AG04450 (cell line): ENCODE data around the gene BLCAP. TPM values are rescaled to one million over a fixed set of nuclear protein-coding genes. Genes with fewer than 3 reads are reported as not detected.

Experiments
- CTCF ChIA-PET: fragments of 300-600, 350-600 bp; formaldehyde crosslinking; extraction: SDS; loops from one replicate; lab custom pipeline; 2022; ENCODE audit warnings: antibody characterized with exemption, inconsistent platforms; lab: Charles Lee
- POLR2A ChIA-PET: fragments of 350-600 bp; formaldehyde crosslinking; extraction: SDS; loops from one replicate; lab custom pipeline; 2021; ENCODE audit warnings: antibody characterized with exemption, inconsistent platforms; lab: Yijun Ruan, JAX
- DNase-seq: peaks from one replicate; pipeline ENCODE4 v3.0.0-alpha.2; 2011; ENCODE audit warnings: low read depth, low spot score
- H3K27ac ChIP-seq: one replicate; pipeline ENCODE4 v1.5.1; 2012; ENCODE audit warnings: low read depth, low read length, control low read depth
- H3K27me3 ChIP-seq: one replicate; pipeline ENCODE4 v1.6.0; 2012; ENCODE audit warnings: low read length; ENCODE audit not compliant: control insufficient read depth, insufficient read depth
- H3K4me3 ChIP-seq: 2 replicates; pipeline ENCODE4 v1.5.1; 2011; ENCODE audit warnings: mild to moderate bottlenecking, low read depth, low read length, control low read depth
- H3K9me3 ChIP-seq: 2 replicates; pipeline ENCODE4 v1.5.1; 2012; ENCODE audit warnings: low read length; ENCODE audit not compliant: control insufficient read depth, insufficient read depth
- polyA plus RNA-seq: library from polyadenylated mRNA; depleted of rRNA; stranded (reverse); fragments of >200 nt; gene quantifications from 2 replicates; pipeline ENCODE4 v1.2.3, GENCODE V29; 2011
- TF ChIP-seq, protein P1 (sequence below): IDR thresholded peaks from 2 replicates; pipeline ENCODE4 v1.5.1; 2011; ENCODE audit warnings: low read depth, low read length, control low read depth, inconsistent platforms

Gene BLCAP
- polyA plus RNA-seq, 1 experiment: 94.1 TPM

DNA sequence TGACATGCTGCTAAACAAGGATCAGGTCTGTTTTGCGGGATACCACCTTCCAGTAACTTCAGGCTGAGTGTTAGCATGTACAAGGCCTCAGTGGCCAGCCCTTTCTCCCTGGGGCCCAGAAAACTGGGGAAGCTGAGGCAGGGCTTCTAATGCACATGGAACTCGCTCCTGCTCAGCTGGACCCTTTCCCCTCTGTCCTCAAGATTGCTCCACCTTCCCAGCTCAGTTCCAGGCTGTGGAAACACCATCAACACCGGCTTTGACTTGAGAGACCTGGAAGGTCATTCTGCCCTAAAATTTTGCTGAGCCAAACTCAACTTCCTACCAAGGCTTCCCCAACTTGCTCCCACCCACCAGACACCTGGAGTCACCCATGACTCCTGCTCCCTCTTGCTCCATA, 4.2 kb upstream of the BLCAP start:
- Histone ChIP-seq H3K9me3 (no peaks in the 10 kb centered on the region; the same call in 1 of the 2 replicates), H3K27ac (no peak overlapping the region), H3K4me3 (no peak overlapping the region), H3K27me3 (no peaks in the 10 kb centered on the region)
- no peak for DNase-seq
- ChIA-PET CTCF (interaction anchor here (4.1 to 4.8 kb wide), 2 partner anchors 263 to 335 kb away, joined by 27 to 43 read pairs; no protein-coding TSS in a partner anchor), POLR2A (no interaction called here)
- TF ChIP-seq, protein P1, sequence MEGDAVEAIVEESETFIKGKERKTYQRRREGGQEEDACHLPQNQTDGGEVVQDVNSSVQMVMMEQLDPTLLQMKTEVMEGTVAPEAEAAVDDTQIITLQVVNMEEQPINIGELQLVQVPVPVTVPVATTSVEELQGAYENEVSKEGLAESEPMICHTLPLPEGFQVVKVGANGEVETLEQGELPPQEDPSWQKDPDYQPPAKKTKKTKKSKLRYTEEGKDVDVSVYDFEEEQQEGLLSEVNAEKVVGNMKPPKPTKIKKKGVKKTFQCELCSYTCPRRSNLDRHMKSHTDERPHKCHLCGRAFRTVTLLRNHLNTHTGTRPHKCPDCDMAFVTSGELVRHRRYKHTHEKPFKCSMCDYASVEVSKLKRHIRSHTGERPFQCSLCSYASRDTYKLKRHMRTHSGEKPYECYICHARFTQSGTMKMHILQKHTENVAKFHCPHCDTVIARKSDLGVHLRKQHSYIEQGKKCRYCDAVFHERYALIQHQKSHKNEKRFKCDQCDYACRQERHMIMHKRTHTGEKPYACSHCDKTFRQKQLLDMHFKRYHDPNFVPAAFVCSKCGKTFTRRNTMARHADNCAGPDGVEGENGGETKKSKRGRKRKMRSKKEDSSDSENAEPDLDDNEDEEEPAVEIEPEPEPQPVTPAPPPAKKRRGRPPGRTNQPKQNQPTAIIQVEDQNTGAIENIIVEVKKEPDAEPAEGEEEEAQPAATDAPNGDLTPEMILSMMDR: no peak

DNA sequence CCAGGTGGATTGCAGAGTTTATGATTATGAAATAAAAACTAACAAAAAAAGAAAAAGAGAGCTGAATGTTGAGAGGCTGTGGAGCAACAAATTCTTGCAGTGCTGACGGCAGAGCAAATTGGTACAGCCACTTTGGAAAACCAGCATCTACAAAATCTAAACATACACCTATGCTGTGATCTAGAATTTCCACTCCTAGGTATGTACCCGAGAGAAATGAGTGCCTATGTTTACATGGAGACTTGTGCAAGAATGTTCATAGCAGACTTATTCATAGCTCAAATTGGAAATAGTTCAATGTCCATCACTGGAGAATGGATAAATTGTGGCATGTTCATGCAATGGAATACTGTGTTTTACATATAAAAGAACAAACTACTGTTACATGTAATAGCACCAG, 3.0 kb upstream of the BLCAP start:
- DNase-seq: no peak
- Histone ChIP-seq H3K27me3 (no peaks in the 10 kb centered on the region), H3K9me3 (no peaks in the 10 kb centered on the region; the same call in 1 of the 2 replicates), H3K27ac (no peak overlapping the region), H3K4me3 (no peak overlapping the region)
- CTCF ChIA-PET: interaction anchor here (0.8 to 4.8 kb wide), 4 partner anchors 145 to 329 kb away, joined by 3 to 27 read pairs (median 4); no protein-coding TSS in a partner anchor
- TF ChIP-seq, protein P1: no peak
- POLR2A ChIA-PET: no interaction called here

DNA sequence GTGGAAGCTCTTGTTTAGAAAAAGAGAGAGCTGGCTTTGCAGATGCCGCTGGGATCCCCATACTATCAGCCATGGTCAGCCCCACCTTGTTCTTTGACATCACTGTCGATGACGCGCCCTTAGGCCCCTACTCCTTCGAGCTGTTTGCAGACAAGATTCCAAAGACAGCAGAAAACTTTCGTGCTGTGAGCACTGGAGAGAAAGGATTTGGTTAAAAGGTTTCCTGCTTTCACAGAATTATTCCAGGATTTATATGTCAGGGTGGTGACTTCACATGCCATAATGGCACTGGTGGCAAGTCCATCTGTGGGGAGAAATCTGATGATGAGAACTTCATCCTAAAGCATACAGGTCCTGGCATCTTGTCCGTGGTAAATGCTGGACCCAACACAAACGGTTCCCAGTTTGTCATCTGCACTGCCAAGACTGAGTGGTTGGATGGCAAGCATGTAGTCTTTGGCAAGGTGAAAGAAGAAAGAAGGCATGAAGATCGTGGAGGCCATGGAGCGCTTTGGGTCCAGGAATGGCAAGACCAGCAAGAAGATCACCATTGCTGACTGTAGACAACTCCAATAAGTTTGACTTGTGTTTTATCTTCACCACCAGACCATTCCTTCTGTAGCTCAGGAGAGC, 2.4 kb upstream of the BLCAP start:
- POLR2A ChIA-PET: no interaction called here

DNA sequence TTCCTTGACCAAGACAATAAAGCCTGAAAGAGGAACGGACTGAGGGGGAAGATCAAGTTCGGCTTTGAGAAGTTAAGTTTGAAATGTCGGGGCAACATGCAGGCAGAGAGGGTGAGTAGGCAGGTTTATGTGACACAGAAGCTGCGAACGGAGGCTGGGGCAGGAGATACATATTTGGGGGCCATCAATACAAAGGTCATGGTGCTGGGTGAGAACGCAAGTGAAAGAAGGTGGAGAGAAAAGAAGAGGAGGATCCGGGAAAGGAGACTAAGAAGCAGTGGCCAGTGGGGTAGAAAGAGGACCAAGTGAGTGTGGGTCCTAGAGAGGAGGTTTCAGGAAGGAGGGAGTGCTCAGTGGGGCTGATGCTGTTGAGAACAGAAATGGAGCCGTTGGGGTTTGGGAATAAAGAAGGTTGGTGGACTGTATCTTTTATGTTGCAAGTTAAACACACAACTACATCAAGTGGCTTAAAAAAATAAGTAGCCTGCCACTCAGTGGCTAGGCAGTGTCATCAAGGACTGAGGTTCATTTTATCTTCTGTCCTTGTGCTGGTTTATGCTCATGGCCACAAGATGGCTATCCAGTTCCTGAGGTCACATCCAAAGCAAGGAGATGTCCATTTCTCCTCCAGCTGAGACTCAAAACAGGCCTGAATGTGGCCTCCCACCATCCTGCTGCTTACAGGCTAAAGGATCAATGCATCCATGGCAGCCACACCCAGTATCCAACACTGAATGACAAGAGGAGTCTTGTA, 1.7 kb upstream of the BLCAP start:
- Histone ChIP-seq H3K4me3 (no peak overlapping the region), H3K27me3 (no peaks in the 10 kb centered on the region), H3K9me3 (no peaks in the 10 kb centered on the region; the same call in 1 of the 2 replicates), H3K27ac (no peak overlapping the region)
- TF ChIP-seq, protein P1: no peak
- no peak for DNase-seq
- POLR2A ChIA-PET: no interaction called here
- CTCF ChIA-PET: interaction anchor here (4.8 kb wide), 1 partner anchor 260 kb away, joined by 27 read pairs; no protein-coding TSS in a partner anchor

More for the DNA sequence above, 2.4 kb upstream of the BLCAP start:
- no peak for DNase-seq
- Histone ChIP-seq H3K4me3 (no peak overlapping the region), H3K27me3 (no peaks in the 10 kb centered on the region), H3K27ac (no peak overlapping the region), H3K9me3 (no peaks in the 10 kb centered on the region; the same call in 1 of the 2 replicates)
- CTCF ChIA-PET: interaction anchor here (0.9 to 4.8 kb wide), 2 partner anchors 261 to 327 kb away, joined by 3 to 27 read pairs; no protein-coding TSS in a partner anchor
- TF ChIP-seq, protein P1: no peak
